ENCODE measurements around the gene CRADD.

CRADD gene

GRCh38 chr12:93673084-93673483, 4.1 kb upstream of the CRADD start:
- no peak for DNase-seq

GRCh38 chr12:93674386-93674785, 2.8 kb upstream of the CRADD start:
- DNase-seq, result no peak

- DNase-seq, result no peak
Measured at GRCh38 chr12:93676408-93677194, 574 bp upstream of the CRADD start.

- no peak for DNase-seq
Measured at GRCh38 chr12:93678779-93679178, 1.6 kb downstream of the CRADD start.

GRCh38 chr12:93679308-93679925, 2.2 kb downstream of the CRADD start:
- DNase-seq, result no peak

GRCh38 chr12:93680006-93680405, 2.8 kb downstream of the CRADD start:
- DNase-seq, result no peak

- DNase-seq, result no peak
Measured at GRCh38 chr12:93682846-93683261, 5.7 kb downstream of the CRADD start.

GRCh38 chr12:93683410-93683809, 6.2 kb downstream of the CRADD start:
- DNase-seq, result no peak

- no peak for DNase-seq
Measured at GRCh38 chr12:93684716-93685115, 7.5 kb downstream of the CRADD start.

- no peak for DNase-seq
Measured at GRCh38 chr12:93686572-93687356, 9.6 kb downstream of the CRADD start.

GRCh38 chr12:93689076-93689834, 12.1 kb downstream of the CRADD start:
- no peak for DNase-seq

- no peak for DNase-seq
Measured at GRCh38 chr12:93696462-93696861, 19.3 kb downstream of the CRADD start.

GRCh38 chr12:93698307-93699092, 21.3 kb downstream of the CRADD start:
- DNase-seq, result no peak

- DNase-seq, result no peak
Measured at GRCh38 chr12:93699271-93700145, 22.3 kb downstream of the CRADD start.

GRCh38 chr12:93702707-93703315, 25.6 kb downstream of the CRADD start:
- no peak for DNase-seq

- no peak for DNase-seq
Measured at GRCh38 chr12:93704122-93704521, 26.9 kb downstream of the CRADD start.

- DNase-seq, result no peak
Measured at GRCh38 chr12:93704625-93705024, 27.4 kb downstream of the CRADD start.

- no peak for DNase-seq
Measured at GRCh38 chr12:93705237-93705636, 28.1 kb downstream of the CRADD start.

GRCh38 chr12:93706387-93706786, 29.2 kb downstream of the CRADD start:
- DNase-seq, result no peak

GRCh38 chr12:93706824-93707223, 29.6 kb downstream of the CRADD start:
- no peak for DNase-seq

GRCh38 chr12:93707836-93708235, 30.7 kb downstream of the CRADD start:
- DNase-seq, result no peak
